K562 (cell line): ENCODE data around the gene BCORL1. TPM values are rescaled to one million over a fixed set of nuclear protein-coding genes. Genes with fewer than 3 reads are reported as not detected.

Experiments
- CHCHD3 ChIP-seq: fragments of 250-450 bp; sonication (Bioruptor Pico); IDR thresholded peaks from 2 replicates; pipeline ENCODE4 v2.1.2; 2022; ENCODE audit warnings: mild to moderate bottlenecking
- KAT7 ChIP-seq: sonication (generic); formaldehyde crosslinking; IDR thresholded peaks from 2 replicates; pipeline ENCODE4 v1.8.0; 2022; ENCODE audit warnings: missing genetic modification reagents, mild to moderate bottlenecking, borderline replicate concordance
- KHSRP ChIP-seq: fragments of 450-650 bp; IDR thresholded peaks from 2 replicates; pipeline ENCODE4 v1.6.1; 2017
- TEAD2 ChIP-seq: fragments of 450-650 bp; IDR thresholded peaks from 2 replicates; pipeline ENCODE4 v1.6.1; 2016; ENCODE audit warnings: missing genetic modification characterization, control low read depth, missing compliant biosample characterization
- ZBTB11 ChIP-seq, 3 experiments: fragments of 200-800 bp in 1 of 3; fragments of 250-450 bp in 1 of 3; fragments of 450-650 bp in 1 of 3; sonication (Bioruptor Pico) in 1 of 3; sonication (Bioruptor generic) in 1 of 3; formaldehyde crosslinking in 1 of 3; IDR thresholded peaks; 2 replicates each; pipeline versions ENCODE4 v1.6.1 to v1.8.0; 2016 to 2022; ENCODE audit warnings: mild to moderate bottlenecking in 2 of 3, missing genetic modification characterization in 2 of 3, missing compliant biosample characterization in 1 of 3, moderate library complexity in 1 of 3
- ZNF175 ChIP-seq: fragments of 200-800 bp; sonication (Bioruptor generic); IDR thresholded peaks from 2 replicates; pipeline ENCODE4 v1.6.1; 2016; ENCODE audit warnings: low read depth, mild to moderate bottlenecking, missing genetic modification characterization, missing compliant biosample characterization
- ZNF75A ChIP-seq: fragments of 450-650 bp; formaldehyde crosslinking; IDR thresholded peaks from 2 replicates; pipeline ENCODE4 v1.4.0; 2020; ENCODE audit warnings: mild to moderate bottlenecking
- polyA plus RNA-seq, 8 experiments: library from polyadenylated mRNA; depleted of rRNA in 4 of 8; stranded (reverse) in 5 of 8; unstranded in 3 of 8; fragments of >200 nt; fragmentation: Nextera tagmentation in 2 of 8; fragmentation: Illumina TruSeq in 1 of 8; extraction: Ambion mirVana in 2 of 8; extraction: Trizol in 1 of 8; gene quantifications; 2 replicates each; pipeline versions ENCODE4 v1.2.1 to v1.2.3, GENCODE V29; 2011 to 2014; ENCODE audit warnings: inconsistent platforms in 1 of 8, missing spikeins in 1 of 8
- total RNA-seq, 7 experiments: library from RNA; depleted of rRNA in 6 of 7; stranded (reverse); fragments of >200 nt in 6 of 7; fragmentation: Illumina TruSeq in 2 of 7; extraction: Trizol in 2 of 7; gene quantifications; 2 replicates each; pipeline versions ENCODE4 v1.2.1 to v1.2.3, GENCODE V29; 2011 to 2021; ENCODE audit warnings: low replicate concordance in 1 of 7
- TF ChIP-seq, protein P1 (sequence below): sonication (generic); formaldehyde crosslinking; IDR thresholded peaks from 2 replicates; pipeline ENCODE4 v1.8.1; 2023; ENCODE audit warnings: mild to moderate bottlenecking, missing genetic modification reagents
- TF ChIP-seq, protein P2 (sequence below): fragments of 450-650 bp; IDR thresholded peaks from 2 replicates; pipeline ENCODE4 v1.6.1; 2016; ENCODE audit warnings: antibody characterized with exemption

The BCORL1 gene
- total and polyA plus RNA-seq, 9 of the 15 experiments (the other 6 are each of a cell fraction or from before 2014, with no cell fraction given), result 0.48 to 29.6 (median 2.1) TPM

DNA sequence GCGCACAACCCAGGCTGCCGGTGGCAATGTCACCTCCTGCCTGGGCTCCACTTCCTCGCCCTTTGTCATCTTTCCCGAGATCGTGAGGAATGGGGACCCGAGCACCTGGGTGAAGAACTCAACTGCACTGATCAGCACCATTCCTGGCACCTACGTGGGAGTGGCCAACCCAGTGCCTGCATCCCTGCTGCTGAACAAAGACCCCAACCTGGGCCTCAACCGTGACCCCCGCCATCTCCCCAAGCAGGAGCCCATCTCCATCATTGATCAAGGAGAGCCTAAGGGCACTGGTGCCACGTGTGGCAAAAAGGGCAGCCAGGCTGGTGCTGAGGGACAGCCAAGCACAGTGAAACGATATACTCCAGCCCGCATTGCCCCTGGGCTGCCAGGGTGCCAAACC, 32.3 kb downstream of the BCORL1 start (continued):
- TF ChIP-seq ZBTB11 (CRISPR knock-in tag; IDR thresholded peaks at IDR 0.05) (no peak), CHCHD3 (no peak), TEAD2 (tag) (no peak), KAT7 (no peak), KHSRP (no peak), ZNF175 (CRISPR knock-in tag) (no peak), ZNF75A (CRISPR knock-in tag) (no peak)
- TF ChIP-seq, protein P1, sequence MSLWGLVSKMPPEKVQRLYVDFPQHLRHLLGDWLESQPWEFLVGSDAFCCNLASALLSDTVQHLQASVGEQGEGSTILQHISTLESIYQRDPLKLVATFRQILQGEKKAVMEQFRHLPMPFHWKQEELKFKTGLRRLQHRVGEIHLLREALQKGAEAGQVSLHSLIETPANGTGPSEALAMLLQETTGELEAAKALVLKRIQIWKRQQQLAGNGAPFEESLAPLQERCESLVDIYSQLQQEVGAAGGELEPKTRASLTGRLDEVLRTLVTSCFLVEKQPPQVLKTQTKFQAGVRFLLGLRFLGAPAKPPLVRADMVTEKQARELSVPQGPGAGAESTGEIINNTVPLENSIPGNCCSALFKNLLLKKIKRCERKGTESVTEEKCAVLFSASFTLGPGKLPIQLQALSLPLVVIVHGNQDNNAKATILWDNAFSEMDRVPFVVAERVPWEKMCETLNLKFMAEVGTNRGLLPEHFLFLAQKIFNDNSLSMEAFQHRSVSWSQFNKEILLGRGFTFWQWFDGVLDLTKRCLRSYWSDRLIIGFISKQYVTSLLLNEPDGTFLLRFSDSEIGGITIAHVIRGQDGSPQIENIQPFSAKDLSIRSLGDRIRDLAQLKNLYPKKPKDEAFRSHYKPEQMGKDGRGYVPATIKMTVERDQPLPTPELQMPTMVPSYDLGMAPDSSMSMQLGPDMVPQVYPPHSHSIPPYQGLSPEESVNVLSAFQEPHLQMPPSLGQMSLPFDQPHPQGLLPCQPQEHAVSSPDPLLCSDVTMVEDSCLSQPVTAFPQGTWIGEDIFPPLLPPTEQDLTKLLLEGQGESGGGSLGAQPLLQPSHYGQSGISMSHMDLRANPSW, result no peak
- TF ChIP-seq, protein P2, sequence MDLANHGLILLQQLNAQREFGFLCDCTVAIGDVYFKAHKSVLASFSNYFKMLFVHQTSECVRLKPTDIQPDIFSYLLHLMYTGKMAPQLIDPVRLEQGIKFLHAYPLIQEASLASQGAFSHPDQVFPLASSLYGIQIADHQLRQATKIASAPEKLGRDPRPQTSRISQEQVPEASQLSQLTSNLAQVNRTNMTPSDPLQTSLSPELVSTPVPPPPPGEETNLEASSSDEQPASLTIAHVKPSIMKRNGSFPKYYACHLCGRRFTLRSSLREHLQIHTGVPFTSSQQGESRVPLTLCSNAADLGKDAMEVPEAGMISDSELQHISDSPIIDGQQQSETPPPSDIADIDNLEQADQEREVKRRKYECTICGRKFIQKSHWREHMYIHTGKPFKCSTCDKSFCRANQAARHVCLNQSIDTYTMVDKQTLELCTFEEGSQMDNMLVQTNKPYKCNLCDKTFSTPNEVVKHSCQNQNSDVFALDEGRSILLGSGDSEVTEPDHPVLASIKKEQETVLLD, result no peak
